GM06990 (cell line): Measurements from ENCODE around the gene ADCY1.
"Not testable (repeated sequence)": the region's sequence is repeated elsewhere in the genome, so short reads cannot be mapped to it uniquely, and the experiment has no call there.

Experiments
- DNase-seq: peaks from one replicate; pipeline ENCODE4 v3.0.0-alpha.2; 2011; ENCODE audit not compliant: insufficient read length; ENCODE audit errors: extremely low read depth
- H3K27me3 ChIP-seq: replicated peaks from 2 replicates; pipeline ENCODE4 v1.6.0; 2011; ENCODE audit warnings: low read length; ENCODE audit not compliant: control insufficient read depth, insufficient read depth
- H3K36me3 ChIP-seq: 2 replicates; pipeline ENCODE4 v1.5.1; 2011; ENCODE audit warnings: low read length; ENCODE audit not compliant: control insufficient read depth, insufficient read depth
- H3K4me3 ChIP-seq: replicated peaks from 2 replicates; pipeline ENCODE4 v1.5.1; 2011; ENCODE audit warnings: low read depth, mild to moderate bottlenecking, control low read depth, low read length
- TF ChIP-seq, protein P1 (sequence below): IDR thresholded peaks from 2 replicates; pipeline ENCODE4 v1.5.1; 2011; ENCODE audit warnings: low read length, control low read depth, mild to moderate bottlenecking, inconsistent platforms; ENCODE audit not compliant: insufficient read depth, poor library complexity, severe bottlenecking

ADCY1 gene

GRCh38 chr7:45716380-45717203 is 142.4 kb downstream of the ADCY1 start:
- Histone ChIP-seq H3K36me3 (peaks cover 4% of the 10 kb centered on the region; the same call in 1 of the 2 replicates), H3K27me3 (no peaks in the 10 kb centered on the region), H3K4me3 (no peak overlapping the region)
- no peak for DNase-seq
- TF ChIP-seq, protein P1, sequence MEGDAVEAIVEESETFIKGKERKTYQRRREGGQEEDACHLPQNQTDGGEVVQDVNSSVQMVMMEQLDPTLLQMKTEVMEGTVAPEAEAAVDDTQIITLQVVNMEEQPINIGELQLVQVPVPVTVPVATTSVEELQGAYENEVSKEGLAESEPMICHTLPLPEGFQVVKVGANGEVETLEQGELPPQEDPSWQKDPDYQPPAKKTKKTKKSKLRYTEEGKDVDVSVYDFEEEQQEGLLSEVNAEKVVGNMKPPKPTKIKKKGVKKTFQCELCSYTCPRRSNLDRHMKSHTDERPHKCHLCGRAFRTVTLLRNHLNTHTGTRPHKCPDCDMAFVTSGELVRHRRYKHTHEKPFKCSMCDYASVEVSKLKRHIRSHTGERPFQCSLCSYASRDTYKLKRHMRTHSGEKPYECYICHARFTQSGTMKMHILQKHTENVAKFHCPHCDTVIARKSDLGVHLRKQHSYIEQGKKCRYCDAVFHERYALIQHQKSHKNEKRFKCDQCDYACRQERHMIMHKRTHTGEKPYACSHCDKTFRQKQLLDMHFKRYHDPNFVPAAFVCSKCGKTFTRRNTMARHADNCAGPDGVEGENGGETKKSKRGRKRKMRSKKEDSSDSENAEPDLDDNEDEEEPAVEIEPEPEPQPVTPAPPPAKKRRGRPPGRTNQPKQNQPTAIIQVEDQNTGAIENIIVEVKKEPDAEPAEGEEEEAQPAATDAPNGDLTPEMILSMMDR: no peak

DNA sequence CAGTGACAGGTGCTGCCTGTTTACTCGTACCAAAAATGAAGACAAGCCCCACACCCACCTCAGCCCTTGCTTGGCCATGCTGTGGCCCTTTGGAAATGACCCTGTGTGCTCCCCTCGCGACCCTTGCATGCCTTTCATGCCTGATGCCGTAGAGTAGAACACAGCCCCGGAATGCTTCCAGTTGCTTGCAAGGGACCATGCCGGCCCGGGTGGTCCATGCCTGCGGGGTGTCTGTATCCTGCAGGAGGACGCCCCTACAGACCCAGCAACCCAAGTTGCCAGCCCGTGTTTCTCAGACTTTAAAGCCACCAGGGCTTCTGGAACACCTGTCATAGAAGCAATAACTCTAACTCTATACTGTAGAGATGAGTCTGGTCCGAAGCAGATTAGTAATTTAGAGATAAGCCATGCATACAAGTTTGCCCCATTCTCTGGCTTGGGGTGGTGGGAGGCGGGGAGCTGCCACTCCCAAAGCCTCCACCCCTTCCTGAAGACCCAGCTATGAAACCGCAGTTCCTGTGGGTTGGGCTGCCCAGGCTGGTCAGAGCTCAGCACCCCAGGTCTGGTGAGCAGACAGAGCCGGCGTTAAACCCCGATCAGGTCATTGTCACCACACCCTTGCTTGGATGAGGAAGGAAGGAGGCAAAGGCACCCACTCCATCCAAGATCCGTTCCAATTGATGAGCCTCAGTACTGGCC is 143.5 kb downstream of the ADCY1 start:
- DNase-seq: no peak
- Histone ChIP-seq H3K4me3 (no peak overlapping the region), H3K27me3 (no peaks in the 10 kb centered on the region), H3K36me3 (peaks cover 4% of the 10 kb centered on the region; the same call in 1 of the 2 replicates)
- TF ChIP-seq, protein P1: no peak

GRCh38 chr7:45718464-45719330 is 144.5 kb downstream of the ADCY1 start:
- TF ChIP-seq, protein P1: no peak
- Histone ChIP-seq H3K4me3 (no peak overlapping the region), H3K27me3 (no peaks in the 10 kb centered on the region), H3K36me3 (peaks cover 2% of the 10 kb centered on the region)
- no peak for DNase-seq

DNA sequence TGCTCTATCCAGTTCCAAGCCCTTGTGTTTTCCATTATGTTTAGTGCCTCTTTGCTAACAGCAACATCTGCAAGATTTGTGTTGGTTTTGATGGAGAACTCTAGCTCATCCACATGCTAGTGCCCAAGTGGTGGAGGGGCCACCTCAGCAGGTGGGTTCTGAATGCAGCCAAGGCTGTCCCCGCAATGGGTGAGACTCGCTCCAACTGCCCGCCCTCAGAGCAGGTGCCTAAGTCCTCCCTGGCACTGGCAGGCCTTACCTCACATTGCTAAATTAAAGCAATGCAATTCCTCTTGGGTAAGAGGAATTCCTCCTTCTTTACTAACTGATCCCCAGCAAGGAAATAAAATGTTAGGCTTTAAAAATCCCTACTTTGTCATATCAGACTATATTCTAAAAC is 146.8 kb downstream of the ADCY1 start:
- peaks cover 4% of the 10 kb centered on the region for H3K36me3 ChIP-seq
- H3K4me3 ChIP-seq: no peak overlapping the region
- TF ChIP-seq, protein P1: no peak
- no peaks in the 10 kb centered on the region for H3K27me3 ChIP-seq
- no peak for DNase-seq

DNA sequence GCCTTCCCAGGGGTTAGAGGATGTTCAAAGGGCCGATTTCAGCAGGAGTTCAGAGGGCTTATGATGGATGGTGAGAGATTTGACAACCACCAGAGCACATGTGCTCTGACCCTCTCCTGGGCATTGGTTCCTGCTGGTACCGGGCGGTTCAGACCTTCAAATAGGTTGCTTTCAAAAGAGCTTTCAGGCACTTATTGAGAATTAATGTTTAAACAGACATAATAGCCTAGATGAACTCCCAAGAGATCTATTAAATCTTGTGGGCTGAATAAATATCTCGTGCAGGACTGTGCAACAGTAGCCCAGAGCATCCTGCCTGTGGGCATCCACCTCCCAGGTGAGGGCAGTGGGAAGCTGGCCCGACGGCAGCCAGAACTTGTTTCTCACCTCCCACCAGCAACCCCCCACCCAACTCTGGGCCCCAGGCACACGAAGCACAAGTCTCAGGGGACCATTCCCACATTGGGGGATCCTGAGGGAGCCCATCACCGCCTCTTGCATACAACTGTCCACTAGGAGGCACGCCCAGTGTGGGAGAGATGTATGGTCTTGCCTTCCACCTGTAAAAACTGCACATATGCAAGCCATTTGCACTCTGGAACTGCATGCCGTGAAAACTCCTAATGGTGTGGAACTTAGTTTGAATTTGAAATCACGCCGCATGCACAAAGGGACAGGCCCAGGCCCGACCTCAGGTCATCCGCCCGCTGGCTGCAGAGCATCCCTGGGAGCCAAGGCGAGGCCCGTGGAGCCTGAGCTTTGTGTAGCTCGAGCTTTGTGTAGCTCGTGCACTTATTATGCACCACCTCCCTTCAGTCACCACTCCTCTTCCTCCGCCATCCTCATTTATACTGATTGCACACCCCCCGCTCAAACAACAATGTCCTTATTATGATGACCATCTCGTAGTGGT is 147.8 kb downstream of the ADCY1 start:
- no peaks in the 10 kb centered on the region for H3K27me3 ChIP-seq
- TF ChIP-seq, protein P1: no peak
- DNase-seq: no peak
- peaks cover 7% of the 10 kb centered on the region for H3K36me3 ChIP-seq
- no peak overlapping the region for H3K4me3 ChIP-seq

DNA sequence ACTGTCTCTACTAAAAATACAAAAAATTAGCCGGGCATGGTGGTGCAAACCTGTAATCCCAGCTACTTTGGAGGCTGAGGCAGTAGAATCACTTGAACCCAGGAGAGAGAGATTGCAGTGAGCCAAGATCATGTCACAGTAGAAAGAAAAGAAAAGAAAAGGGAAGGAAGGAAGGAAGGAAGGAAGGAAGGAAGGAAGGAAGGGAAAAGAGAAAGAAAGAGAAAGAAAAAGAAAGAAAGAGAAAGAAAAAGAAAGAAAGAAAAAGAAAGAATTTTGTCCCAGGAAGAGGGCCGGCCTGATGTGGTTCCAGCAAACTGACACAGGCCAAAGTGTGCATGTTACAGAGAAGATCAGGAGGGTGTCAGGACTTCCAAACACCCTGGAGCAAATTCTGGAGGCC is 151.1 kb downstream of the ADCY1 start:
- H3K36me3 ChIP-seq, DNase-seq, H3K27me3 ChIP-seq, H3K4me3 ChIP-seq: not testable (repeated sequence)
